HEK293 (cell line): ENCODE results near the gene TPRN.

Source experiments
- CTCF ChIA-PET: fragments of 350-600 bp; formaldehyde crosslinking; extraction: SDS; loops from one replicate; lab custom pipeline; 2021; ENCODE audit warnings: antibody characterized with exemption; lab: Yijun Ruan, JAX
- POLR2A ChIA-PET: fragments of 300-600 bp; formaldehyde crosslinking; extraction: SDS; loops from one replicate; lab custom pipeline; 2020; ENCODE audit warnings: antibody characterized with exemption, inconsistent platforms; lab: Yijun Ruan, JAX
- H3K27ac ChIP-seq: fragments of 200-500 bp; sonication (Bioruptor generic); 2 replicates; pipeline ENCODE4 v1.5.1; 2014; ENCODE audit warnings: low read depth, low read length, control low read depth, inconsistent platforms; ENCODE audit errors: extremely low read depth
- H3K36me3 ChIP-seq, 2 experiments: fragments of 200-500 bp in 1 of 2; sonication (Bioruptor generic) in 1 of 2; 1 replicate in 1 of 2; 2 replicates in 1 of 2; pipeline ENCODE4 v1.5.1; 2014 to 2017; ENCODE audit warnings: inconsistent platforms in 2 of 2, low read length in 2 of 2; ENCODE audit not compliant: control insufficient read depth in 2 of 2, insufficient read depth in 1 of 2
- H3K4me1 ChIP-seq: fragments of 200-500 bp; sonication (Bioruptor generic); 2 replicates; pipeline ENCODE4 v1.5.1; 2014; ENCODE audit warnings: mild to moderate bottlenecking, low read length, inconsistent platforms; ENCODE audit not compliant: control insufficient read depth, insufficient read depth
- H3K4me3 ChIP-seq: 2 replicates; pipeline ENCODE4 v1.5.1; 2011; ENCODE audit warnings: low read depth, mild to moderate bottlenecking, control low read depth, low read length, moderate library complexity
- H3K9me3 ChIP-seq: fragments of 200-500 bp; sonication (Bioruptor generic); 2 replicates; pipeline ENCODE4 v1.5.1; 2014; ENCODE audit warnings: low read depth, low read length, inconsistent platforms; ENCODE audit not compliant: control insufficient read depth, insufficient read depth
- ATF2 ChIP-seq: fragments of 450-650 bp; formaldehyde crosslinking; IDR thresholded peaks from 2 replicates; pipeline ENCODE4 v1.5.1; 2016; ENCODE audit warnings: missing biosample characterization, missing genetic modification characterization, low read depth
- EGR2 ChIP-seq: fragments of 450-650 bp; formaldehyde crosslinking; IDR thresholded peaks from 2 replicates; pipeline ENCODE4 v1.5.1; 2016; ENCODE audit warnings: low read depth, missing biosample characterization, missing genetic modification characterization
- GLIS1 ChIP-seq: fragments of 450-650 bp; formaldehyde crosslinking; IDR thresholded peaks from 2 replicates; pipeline ENCODE4 v1.5.1; 2016; ENCODE audit warnings: missing biosample characterization, missing genetic modification characterization
- GLIS2 ChIP-seq: fragments of 450-650 bp; formaldehyde crosslinking; IDR thresholded peaks from 2 replicates; pipeline ENCODE4 v1.5.1; 2016; ENCODE audit warnings: missing biosample characterization, missing genetic modification characterization
- IKZF3 ChIP-seq: fragments of 450-650 bp; IDR thresholded peaks from 2 replicates; pipeline ENCODE4 v1.5.0; 2018; ENCODE audit warnings: missing biosample characterization, mild to moderate bottlenecking, missing genetic modification characterization, moderate library complexity
- KLF1 ChIP-seq: fragments of 450-650 bp; formaldehyde crosslinking; IDR thresholded peaks from 2 replicates; pipeline ENCODE4 v1.5.1; 2016; ENCODE audit warnings: missing biosample characterization, missing genetic modification characterization
- KLF16 ChIP-seq: fragments of 450-650 bp; formaldehyde crosslinking; IDR thresholded peaks from 2 replicates; pipeline ENCODE4 v1.5.1; 2017; ENCODE audit warnings: missing biosample characterization, missing genetic modification characterization
- MZF1 ChIP-seq: fragments of 450-650 bp; formaldehyde crosslinking; IDR thresholded peaks from 2 replicates; pipeline ENCODE4 v1.5.1; 2017; ENCODE audit warnings: missing biosample characterization, missing genetic modification characterization, borderline replicate concordance
- PATZ1 ChIP-seq: fragments of 450-650 bp; formaldehyde crosslinking; IDR thresholded peaks from 2 replicates; pipeline ENCODE4 v1.5.1; 2016; ENCODE audit warnings: missing biosample characterization, missing genetic modification characterization
- PRDM4 ChIP-seq: fragments of 450-650 bp; formaldehyde crosslinking; IDR thresholded peaks from 2 replicates; pipeline ENCODE4 v1.5.1; 2017; ENCODE audit warnings: missing biosample characterization, missing genetic modification characterization
- SP7 ChIP-seq: fragments of 450-650 bp; formaldehyde crosslinking; IDR thresholded peaks from 2 replicates; pipeline ENCODE4 v1.5.1; 2016; ENCODE audit warnings: missing biosample characterization, missing genetic modification characterization
- ZBTB1 ChIP-seq: fragments of 450-650 bp; formaldehyde crosslinking; IDR thresholded peaks from 2 replicates; pipeline ENCODE4 v1.5.1; 2016; ENCODE audit warnings: missing biosample characterization, missing genetic modification characterization
- ZNF2 ChIP-seq: fragments of 450-650 bp; formaldehyde crosslinking; IDR thresholded peaks from 2 replicates; pipeline ENCODE4 v1.5.1; 2016; ENCODE audit warnings: missing biosample characterization, missing genetic modification characterization
- ZNF248 ChIP-seq: fragments of 450-650 bp; formaldehyde crosslinking; IDR thresholded peaks from 2 replicates; pipeline ENCODE4 v1.5.1; 2017; ENCODE audit warnings: missing biosample characterization, missing genetic modification characterization
- ZNF394 ChIP-seq: fragments of 450-650 bp; formaldehyde crosslinking; IDR thresholded peaks from 2 replicates; pipeline ENCODE4 v1.5.1; 2016; ENCODE audit warnings: missing biosample characterization, missing genetic modification characterization, mild to moderate bottlenecking, moderate library complexity, borderline replicate concordance
- ZNF560 ChIP-seq: fragments of 450-650 bp; formaldehyde crosslinking; IDR thresholded peaks from 2 replicates; pipeline ENCODE4 v1.5.1; 2017; ENCODE audit warnings: missing biosample characterization, missing genetic modification characterization, borderline replicate concordance
- ZNF585B ChIP-seq: fragments of 450-650 bp; formaldehyde crosslinking; IDR thresholded peaks from 2 replicates; pipeline ENCODE4 v1.5.1; 2016; ENCODE audit warnings: missing biosample characterization, missing genetic modification characterization
- ZNF600 ChIP-seq: fragments of 450-650 bp; formaldehyde crosslinking; IDR thresholded peaks from 2 replicates; pipeline ENCODE4 v1.5.1; 2016; ENCODE audit warnings: missing biosample characterization, missing genetic modification characterization
- ZNF777 ChIP-seq: fragments of 450-650 bp; formaldehyde crosslinking; IDR thresholded peaks from 2 replicates; pipeline ENCODE4 v1.5.1; 2017; ENCODE audit warnings: missing biosample characterization, missing genetic modification characterization, borderline replicate concordance
- ZSCAN4 ChIP-seq: fragments of 450-650 bp; formaldehyde crosslinking; IDR thresholded peaks from 2 replicates; pipeline ENCODE4 v1.5.1; 2017; ENCODE audit warnings: missing biosample characterization, missing genetic modification characterization

Gene TPRN

GRCh38 chr9:137158625-137159024, 41.9 kb downstream of the TPRN start:
- POLR2A ChIA-PET, result interaction anchor here (1.1 to 2.3 kb wide), 2 partner anchors 30 to 82 kb away, joined by 3 to 11 read pairs; partner anchors contain the start of gene TUBB4B
- TF ChIP-seq ZNF560 (tag by site-specific recombination) (no peak), GLIS2 (tag by site-specific recombination) (0 out of 2 replicates have a peak, but pooled peaks have one; percentile 23), ZNF585B (tag by site-specific recombination) (no peak)
- TF ChIP-seq, all 188 proteins: peak for 1
- no peaks in the 10 kb centered on the region for H3K9me3 ChIP-seq
- no peak overlapping the region for H3K27ac ChIP-seq
- no peak overlapping the region for H3K4me3 ChIP-seq
- H3K4me1 ChIP-seq, result no peaks in the 10 kb centered on the region
- CTCF ChIA-PET, result interaction anchor here (0.9 kb wide), 1 partner anchor 8 kb away, joined by 3 read pairs; no protein-coding TSS in a partner anchor
- H3K36me3 ChIP-seq, result no peaks in the 10 kb centered on the region

- TF ChIP-seq SP7 (no peak), ZNF394 (tag by site-specific recombination) (peak; percentile 95), ZNF2 (peak; percentile 57; the same call in 1 of the 2 replicates), IKZF3 (peak; percentile 43; the same call in 1 of the 2 replicates), ZNF600 (tag by site-specific recombination) (peak; percentile 72), ZSCAN4 (tag by site-specific recombination) (peak; percentile 73), MZF1 (0 out of 2 replicates have a peak, but pooled peaks have one; percentile 63), ATF2 (tag by site-specific recombination) (no peak), ZNF248 (tag by site-specific recombination) (no peak)
- Histone ChIP-seq H3K36me3 (no peaks in the 10 kb centered on the region), H3K9me3 (no peaks in the 10 kb centered on the region), H3K4me1 (no peaks in the 10 kb centered on the region), H3K27ac (no peak overlapping the region), H3K4me3 (no peak overlapping the region)
- CTCF ChIA-PET, result interaction anchor here (0.7 to 1.1 kb wide), 5 partner anchors 9 to 128 kb away, joined by 3 read pairs; partner anchors contain the start of gene RNF224
- POLR2A ChIA-PET, result interaction anchor here (0.7 to 2.3 kb wide), 9 partner anchors 11 to 83 kb away, joined by 3 to 12 read pairs (median 4); partner anchors contain the start of genes LRRC26, MAN1B1 and TUBB4B
Measured at GRCh38 chr9:137157618-137158415, 42.7 kb downstream of the TPRN start.

GRCh38 chr9:137156567-137157375, 43.8 kb downstream of the TPRN start:
- H3K4me3 ChIP-seq, result no peak overlapping the region
- H3K9me3 ChIP-seq, result no peaks in the 10 kb centered on the region
- H3K36me3 ChIP-seq, result no peaks in the 10 kb centered on the region
- ChIA-PET CTCF (interaction anchor here (1.0 to 1.1 kb wide), 2 partner anchors 71 to 80 kb away, joined by 3 read pairs; partner anchors contain the start of gene RNF224), POLR2A (interaction anchor here (0.5 to 2.3 kb wide), 12 partner anchors 11 to 84 kb away, joined by 3 to 12 read pairs (median 4); partner anchors contain the start of genes LRRC26, MAN1B1 and TUBB4B)
- H3K4me1 ChIP-seq, result no peaks in the 10 kb centered on the region
- no peak overlapping the region for H3K27ac ChIP-seq
- TF ChIP-seq GLIS2 (tag by site-specific recombination), result peak; percentile 64
- peak; percentile 80 for TF ChIP-seq EGR2 (tag by site-specific recombination)
- no peak for TF ChIP-seq ZNF777 (tag by site-specific recombination)
- TF ChIP-seq KLF1 (tag by site-specific recombination), result peak; percentile 88
- peak; percentile 89 for TF ChIP-seq PATZ1 (tag by site-specific recombination)
- peak; percentile 60 for TF ChIP-seq GLIS1
- no peak for TF ChIP-seq PRDM4
- 0 out of 2 replicates have a peak, but pooled peaks have one; percentile 23 for TF ChIP-seq KLF16 (tag by site-specific recombination)
- no peak for TF ChIP-seq ZBTB1 (tag by site-specific recombination)
